Kidney epithelial cell (primary cell): ENCODE data around the gene DNASE2B. TPM values are rescaled to one million over a fixed set of nuclear protein-coding genes. Genes with fewer than 3 reads are reported as not detected.

Source experiments
- DNase-seq: peaks from one replicate; pipeline ENCODE4 v3.0.0-alpha.2; 2010; ENCODE audit warnings: low read depth
- H3K27me3 ChIP-seq: 2 replicates; pipeline ENCODE4 v1.6.0; 2011; ENCODE audit warnings: low read length; ENCODE audit not compliant: control insufficient read depth, insufficient read depth
- H3K36me3 ChIP-seq: 2 replicates; pipeline ENCODE4 v1.5.1; 2011; ENCODE audit warnings: low read length; ENCODE audit not compliant: control insufficient read depth, insufficient read depth
- H3K4me3 ChIP-seq: 2 replicates; pipeline ENCODE4 v1.5.1; 2011; ENCODE audit warnings: low read depth, mild to moderate bottlenecking, control low read depth, low read length
- CTCF ChIP-seq: IDR thresholded peaks from 2 replicates; pipeline ENCODE4 v1.5.1; 2011; ENCODE audit warnings: mild to moderate bottlenecking, moderate library complexity, low read length, control low read depth, inconsistent platforms; ENCODE audit not compliant: insufficient read depth, poor library complexity, severe bottlenecking
- total RNA-seq: library from RNA; depleted of rRNA; stranded (reverse); fragments of >200 nt; gene quantifications from 2 replicates; pipeline ENCODE4 v1.2.3, GENCODE V29; 2015

Gene DNASE2B
- total RNA-seq, 1 donor from 2014 or later: not detected

- TF ChIP-seq CTCF: no peak
- no peaks in the 10 kb centered on the region for H3K36me3 ChIP-seq
- H3K4me3 ChIP-seq: no peak overlapping the region
- H3K27me3 ChIP-seq: no peaks in the 10 kb centered on the region
- DNase-seq: no peak
Observed at GRCh38 chr1:84402060-84402459, 3.8 kb downstream of the DNASE2B start.

GRCh38 chr1:84402501-84402900, 4.2 kb downstream of the DNASE2B start:
- DNase-seq: no peak
- Histone ChIP-seq H3K4me3 (no peak overlapping the region), H3K27me3 (no peaks in the 10 kb centered on the region), H3K36me3 (no peaks in the 10 kb centered on the region)
- no peak for TF ChIP-seq CTCF

- no peak for TF ChIP-seq CTCF
- Histone ChIP-seq H3K4me3 (no peak overlapping the region), H3K27me3 (no peaks in the 10 kb centered on the region), H3K36me3 (no peaks in the 10 kb centered on the region)
- no peak for DNase-seq
Observed at GRCh38 chr1:84403347-84403746, 5.1 kb downstream of the DNASE2B start.

GRCh38 chr1:84406346-84406861, 8.1 kb downstream of the DNASE2B start:
- TF ChIP-seq CTCF: no peak
- Histone ChIP-seq H3K27me3 (no peaks in the 10 kb centered on the region), H3K36me3 (no peaks in the 10 kb centered on the region), H3K4me3 (no peak overlapping the region)
- DNase-seq: no peak

GRCh38 chr1:84407524-84407923, 9.2 kb downstream of the DNASE2B start:
- no peak for TF ChIP-seq CTCF
- no peak for DNase-seq
- H3K27me3 ChIP-seq: no peaks in the 10 kb centered on the region
- no peaks in the 10 kb centered on the region for H3K36me3 ChIP-seq
- H3K4me3 ChIP-seq: no peak overlapping the region

GRCh38 chr1:84407958-84408422, 9.7 kb downstream of the DNASE2B start:
- Histone ChIP-seq H3K27me3 (no peaks in the 10 kb centered on the region), H3K36me3 (no peaks in the 10 kb centered on the region), H3K4me3 (no peak overlapping the region)
- DNase-seq: no peak
- TF ChIP-seq CTCF: no peak
